SK-N-DZ (cell line): ENCODE results near the gene TMCC1.
"Not testable (repeated sequence)": the region's sequence is repeated elsewhere in the genome, so short reads cannot be mapped to it uniquely, and the experiment has no call there.

Experiments
- DNase-seq: peaks from one replicate; pipeline ENCODE4 v3.0.0-alpha.2; 2015; ENCODE audit warnings: low spot score

Gene TMCC1

DNA sequence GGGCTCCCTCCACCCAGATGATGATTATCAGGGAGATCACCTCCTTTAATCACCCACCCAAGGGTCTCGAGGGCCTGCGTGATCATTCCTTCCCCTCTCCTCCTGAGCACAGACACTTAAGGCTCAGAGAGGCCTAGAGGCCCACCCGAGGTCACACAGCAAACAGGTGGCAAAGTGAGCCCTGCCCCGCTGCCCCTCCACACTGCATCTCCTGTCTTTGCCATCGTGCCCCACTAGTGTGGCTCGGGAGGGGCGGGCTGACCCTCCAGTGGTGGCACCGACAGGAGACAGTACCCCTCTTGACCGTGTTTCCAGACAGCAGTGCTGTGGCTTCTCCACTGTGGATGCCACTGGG, 282.1 kb downstream of the TMCC1 start:
- no peak for DNase-seq

DNA sequence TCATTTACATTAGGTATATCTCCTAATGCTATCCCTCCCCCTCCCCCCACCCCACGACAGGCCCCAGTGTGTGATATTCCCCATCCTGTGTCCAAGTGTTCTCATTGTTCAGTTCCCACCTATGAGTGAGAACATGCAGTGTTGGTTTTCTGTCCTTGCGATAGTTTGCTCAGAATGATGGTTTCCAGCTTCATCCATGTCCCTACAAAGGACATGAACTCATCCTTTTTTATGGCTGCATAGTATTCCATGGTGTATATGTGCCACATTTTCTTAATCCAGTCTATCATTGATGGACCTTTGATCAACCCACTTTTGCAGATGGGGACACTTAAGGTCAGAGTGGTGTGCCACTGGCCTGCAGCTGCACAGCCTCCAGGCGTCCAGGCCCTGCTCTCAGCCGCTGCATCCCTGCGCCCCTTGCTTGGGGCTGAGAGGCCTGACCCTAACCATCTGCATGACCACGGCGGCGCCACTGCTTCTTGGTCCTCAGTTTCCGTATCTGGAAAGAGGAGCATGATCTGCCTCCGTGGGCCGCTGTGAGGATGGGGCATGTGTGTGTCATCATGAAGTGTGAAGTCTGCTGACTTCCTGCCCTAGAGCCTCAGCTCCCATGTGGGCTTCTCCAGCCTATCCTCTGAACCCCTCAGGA, 282.6 kb downstream of the TMCC1 start:
- DNase-seq, result not testable (repeated sequence)

DNA sequence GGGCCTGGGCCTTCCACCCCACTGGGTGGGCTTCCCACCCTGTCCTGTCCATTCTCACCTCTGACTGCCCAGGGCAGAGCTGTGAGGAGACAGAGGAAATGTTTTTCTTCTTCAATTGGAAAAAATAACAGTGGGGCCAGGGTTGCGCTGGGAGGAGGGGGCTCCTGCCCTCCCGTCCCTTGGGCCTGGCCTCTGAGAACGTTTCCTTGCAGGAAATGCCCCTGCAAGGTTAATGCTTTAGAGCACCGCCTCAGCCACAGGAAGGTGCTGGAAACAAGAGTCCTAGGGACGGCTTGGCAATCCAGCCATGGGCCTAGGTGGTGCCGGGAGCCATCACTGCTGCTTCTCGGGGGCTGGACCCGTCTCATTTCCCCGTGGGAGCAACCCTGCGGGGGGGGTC, 283.2 kb downstream of the TMCC1 start:
- no peak for DNase-seq

DNA sequence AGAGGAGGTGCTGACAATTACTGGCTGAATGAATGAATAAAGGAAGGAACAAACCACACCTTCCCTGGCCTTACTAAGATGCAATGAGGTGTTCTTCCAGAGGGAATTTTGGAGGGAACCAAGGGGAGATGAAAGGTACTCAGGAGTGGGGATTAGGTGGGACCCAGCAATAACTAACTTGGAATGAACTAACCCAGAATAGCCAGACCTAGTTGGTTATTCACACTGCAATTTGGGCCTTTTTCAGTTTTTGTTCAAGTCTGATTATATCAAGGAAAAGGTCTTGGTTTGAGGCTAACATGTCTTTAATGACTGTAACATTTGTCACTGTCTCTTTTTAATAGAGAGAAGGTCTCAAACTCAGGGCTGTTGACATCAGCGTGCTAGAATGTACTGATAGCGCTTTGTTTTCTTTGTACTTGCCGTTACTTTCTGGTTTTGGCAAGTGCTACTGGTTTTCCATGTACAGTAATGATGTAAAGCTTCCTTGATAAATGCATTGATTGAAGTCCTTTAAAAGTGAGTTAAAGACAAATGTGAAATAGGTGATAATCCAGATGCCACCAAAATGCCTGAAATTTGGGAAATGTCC, 283.8 kb downstream of the TMCC1 start:
- no peak for DNase-seq

DNA sequence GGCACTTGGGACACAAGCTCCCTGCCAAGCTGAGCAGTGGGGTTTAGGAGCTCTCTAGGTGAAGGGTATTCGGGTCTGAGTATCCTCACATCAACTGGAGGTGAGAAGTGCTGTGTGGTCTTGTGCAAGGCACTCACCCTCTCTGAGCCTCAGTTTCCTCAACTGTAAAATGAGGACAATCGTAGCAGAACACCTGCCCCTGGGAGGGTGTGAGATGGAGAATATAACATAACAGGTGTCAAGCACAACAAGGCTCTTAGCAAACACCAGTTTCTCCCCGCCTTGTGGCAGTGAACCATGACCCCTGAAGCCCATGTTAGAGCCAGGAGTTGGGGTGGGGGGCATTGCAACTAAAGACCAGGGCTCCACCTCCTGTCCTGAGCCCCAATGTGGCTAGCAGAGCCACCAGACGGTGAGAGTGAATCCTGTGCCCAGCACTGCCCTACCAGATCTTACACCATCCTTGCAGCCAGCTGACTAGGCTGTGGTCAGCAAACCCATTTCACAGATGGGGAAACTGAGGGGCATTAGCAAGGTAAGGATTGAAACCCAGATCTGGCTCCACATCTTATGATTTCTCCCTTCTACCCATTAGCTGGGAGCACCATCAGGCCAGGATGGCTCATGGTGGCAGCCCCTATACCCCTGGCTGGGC, 284.4 kb downstream of the TMCC1 start:
- no peak for DNase-seq

DNA sequence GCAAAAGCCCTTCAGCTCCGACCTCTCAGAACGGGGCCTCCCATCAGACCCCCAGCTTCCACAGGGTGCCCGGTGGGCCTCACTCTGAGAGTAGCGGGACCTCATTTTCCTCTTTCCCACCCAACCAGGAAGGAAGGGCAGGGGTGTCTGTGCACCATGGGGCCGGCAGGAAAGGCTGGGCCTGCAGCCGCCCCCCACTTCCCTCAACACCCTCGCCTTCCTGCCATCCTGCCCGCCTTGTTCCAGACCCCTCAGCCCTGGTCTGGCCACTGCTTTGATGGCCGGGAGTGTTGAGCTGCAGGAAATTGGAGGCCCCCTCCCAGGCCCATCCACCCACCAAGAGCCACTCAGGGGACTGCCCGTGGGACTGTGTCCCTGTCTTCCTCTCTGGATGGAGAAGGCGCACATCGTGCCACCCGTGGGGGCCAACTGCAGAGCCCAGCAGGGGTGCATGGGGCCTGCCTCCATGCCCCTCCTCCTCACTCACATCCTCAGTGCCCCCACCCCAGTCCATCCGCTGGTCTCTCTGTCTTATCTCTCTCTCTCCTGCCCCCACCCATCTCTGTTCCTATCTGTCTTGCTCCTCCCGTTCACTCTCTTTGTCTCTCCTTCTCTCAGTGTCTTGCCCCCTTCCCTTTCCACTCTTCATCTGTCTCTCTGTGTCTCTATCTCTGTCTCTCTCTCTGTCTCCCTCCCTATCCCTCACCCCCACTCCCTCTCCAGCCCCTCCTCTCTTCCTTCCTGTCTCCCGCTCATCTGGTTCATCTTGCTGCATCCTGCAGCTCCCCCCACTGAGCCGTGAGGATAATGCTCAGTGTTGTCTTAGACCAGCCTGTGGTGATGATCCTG, 285.2 kb downstream of the TMCC1 start:
- DNase-seq, result peak; percentile 74

DNA sequence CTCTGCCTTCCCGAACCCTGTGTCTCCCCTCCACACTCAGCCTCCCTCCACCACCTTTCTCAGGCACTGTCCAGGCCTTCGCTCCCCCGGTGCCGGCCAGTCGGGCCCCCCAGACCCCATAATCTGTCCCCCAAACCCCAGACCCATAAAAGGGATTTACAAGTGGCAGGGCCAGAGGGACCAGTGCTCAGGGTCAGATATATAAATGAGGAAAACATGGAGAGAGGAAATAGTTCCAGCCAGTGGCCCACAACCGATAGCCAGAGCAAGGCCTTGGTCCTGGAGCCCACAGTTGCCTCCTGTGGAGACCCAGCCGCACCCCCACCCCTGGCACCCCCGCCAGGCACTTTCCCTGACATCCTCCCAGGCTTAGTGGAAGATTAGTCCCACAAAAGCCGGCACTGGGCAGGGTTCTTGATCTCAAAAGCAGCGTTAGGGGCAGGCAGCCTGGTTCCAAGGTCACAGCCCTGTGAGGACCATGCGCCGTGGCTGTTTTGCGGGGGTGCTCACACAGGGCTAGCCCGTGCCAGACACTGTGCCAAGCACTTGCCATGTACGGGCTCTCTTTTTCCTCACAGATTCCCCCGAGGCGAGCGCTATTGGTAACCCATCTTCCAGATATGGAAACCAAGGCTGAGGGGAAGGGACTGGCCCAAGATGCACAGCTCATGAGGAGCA, 286.0 kb downstream of the TMCC1 start:
- DNase-seq, result no peak

DNA sequence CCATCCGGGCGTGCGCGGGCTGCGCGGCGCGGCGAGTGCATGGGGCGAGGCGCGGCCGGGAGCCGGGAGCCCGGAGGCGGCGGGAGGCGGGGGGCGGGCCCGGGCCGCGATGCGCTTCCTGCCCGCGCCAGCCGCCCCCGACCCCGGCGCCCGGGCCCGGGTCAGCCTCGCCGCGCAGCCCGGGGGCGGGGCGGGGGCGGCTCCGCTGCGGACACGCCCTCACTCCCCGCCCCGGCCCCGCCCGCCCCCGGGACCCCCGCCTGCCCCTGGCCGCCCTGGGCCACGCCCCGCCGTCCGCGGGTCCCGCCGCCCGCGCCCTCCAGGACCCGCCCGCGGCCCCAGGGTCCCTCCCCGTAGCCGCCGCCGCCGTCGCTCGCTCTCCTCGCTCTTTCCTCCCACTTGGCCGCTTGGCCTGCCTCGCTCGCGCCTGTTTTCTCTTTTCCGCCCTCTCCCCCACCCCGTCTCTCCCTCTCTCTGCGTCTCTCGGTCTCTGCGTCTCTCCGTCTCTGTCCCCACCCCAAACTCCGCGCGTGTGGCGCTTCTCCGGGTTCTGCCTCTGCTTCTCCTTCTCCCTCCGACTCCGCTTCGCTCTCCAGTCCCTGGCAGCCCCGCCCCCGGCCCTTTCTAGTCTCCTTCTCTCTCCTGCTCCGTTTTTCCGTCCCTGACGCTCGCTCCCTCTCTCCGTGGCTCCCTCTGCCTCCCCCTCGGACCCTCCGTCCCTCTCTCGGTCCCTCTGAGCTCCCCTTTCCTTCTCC, 286.7 kb downstream of the TMCC1 start, which contains the start of gene PLXND1:
TSS of gene PLXND1 (minus strand) at position 41 of the 755 bp plus-strand sequence. CDS start at position 4, 37 bp downstream.
- peak; percentile 62 for DNase-seq

DNA sequence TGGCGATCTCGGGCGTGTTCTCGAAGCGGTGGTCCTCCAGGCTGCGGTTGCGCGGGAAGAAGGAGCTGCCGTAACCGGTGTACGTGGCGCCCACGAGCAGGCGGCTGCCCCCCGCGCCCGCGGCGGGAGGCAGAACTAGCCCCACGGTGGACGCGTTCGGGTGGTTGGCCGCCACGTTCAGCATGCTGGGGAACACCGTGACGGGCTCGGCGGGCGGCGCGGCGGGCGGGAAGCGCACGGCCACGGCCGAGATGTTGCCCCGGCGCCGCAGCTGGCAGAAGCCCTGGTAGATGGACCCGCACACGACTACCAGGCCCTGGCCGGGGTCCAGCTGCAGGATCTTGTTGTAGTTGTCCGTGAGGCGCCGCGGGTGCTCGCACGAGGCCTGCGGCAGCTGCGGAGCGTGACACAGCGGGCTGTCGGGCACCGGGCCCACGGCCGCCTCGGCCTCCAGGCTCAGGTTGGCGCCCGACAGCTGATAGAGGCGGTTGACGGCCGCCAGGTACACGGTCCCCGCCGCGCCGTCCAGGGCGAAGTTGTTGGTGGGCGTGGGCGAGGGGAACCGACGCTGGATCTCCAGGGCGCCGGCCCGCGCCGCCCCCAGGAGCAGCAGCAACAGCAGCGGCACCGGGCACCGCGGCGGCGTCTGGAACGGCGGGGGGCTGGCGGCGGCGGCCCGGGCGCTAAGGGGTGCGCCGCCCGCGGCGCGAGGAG, 287.4 kb downstream of the TMCC1 start:
- DNase-seq, result no peak

DNA sequence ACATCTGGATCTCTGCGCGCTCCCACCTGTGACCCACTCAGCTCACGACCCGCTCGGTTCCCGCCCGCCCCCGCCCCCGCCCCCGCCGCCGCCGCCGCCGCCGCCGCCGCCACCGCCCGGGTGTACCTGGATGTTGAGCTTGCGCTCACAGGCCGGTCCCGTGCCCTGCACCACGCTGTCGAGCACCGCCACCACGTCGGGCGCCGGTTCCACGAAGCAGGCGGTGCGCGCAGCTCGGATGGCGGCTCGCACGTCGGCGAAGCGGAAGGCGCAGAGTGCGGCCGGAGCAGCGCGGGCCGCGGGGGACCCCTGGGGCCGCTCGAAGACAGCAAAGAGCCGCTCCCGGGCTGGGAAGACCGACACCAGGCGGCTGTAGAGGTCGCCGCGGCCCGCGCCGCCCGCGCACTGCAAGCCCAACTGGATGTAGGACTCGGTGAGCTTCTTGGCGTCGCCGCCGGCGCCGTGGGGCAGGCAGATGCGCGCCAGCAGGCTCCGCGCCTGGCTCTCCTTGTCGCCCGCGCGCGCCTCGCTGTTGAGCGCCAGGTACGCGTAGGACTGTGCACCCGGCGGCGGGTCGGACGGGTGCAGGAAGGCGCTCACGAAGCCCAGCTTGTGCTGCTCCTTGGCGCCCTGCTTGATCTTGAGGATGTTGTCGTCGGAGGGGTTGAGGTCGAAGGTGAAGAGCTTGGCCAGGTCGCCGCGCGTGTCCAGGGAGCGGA, 288.1 kb downstream of the TMCC1 start:
- DNase-seq, result peak; percentile 62

DNA sequence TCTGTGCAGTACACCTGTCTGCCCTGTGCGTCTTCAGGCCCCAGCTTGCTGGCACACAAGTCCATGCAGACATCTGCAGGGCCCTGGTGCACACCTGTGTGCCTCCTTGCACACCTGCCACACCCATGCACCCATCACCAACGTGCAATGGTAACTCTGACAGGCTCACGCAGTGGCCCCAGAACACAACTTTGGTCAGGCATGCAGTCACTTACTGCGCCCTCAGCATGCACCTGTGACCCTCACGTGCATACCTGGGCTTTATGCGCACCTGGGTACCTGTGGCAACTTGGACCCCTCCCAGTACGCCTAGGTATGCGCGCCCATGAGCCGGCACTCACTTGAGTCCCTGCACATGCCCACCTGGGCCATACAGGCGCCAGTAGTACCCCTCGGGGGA, 288.7 kb downstream of the TMCC1 start:
- no peak for DNase-seq

DNA sequence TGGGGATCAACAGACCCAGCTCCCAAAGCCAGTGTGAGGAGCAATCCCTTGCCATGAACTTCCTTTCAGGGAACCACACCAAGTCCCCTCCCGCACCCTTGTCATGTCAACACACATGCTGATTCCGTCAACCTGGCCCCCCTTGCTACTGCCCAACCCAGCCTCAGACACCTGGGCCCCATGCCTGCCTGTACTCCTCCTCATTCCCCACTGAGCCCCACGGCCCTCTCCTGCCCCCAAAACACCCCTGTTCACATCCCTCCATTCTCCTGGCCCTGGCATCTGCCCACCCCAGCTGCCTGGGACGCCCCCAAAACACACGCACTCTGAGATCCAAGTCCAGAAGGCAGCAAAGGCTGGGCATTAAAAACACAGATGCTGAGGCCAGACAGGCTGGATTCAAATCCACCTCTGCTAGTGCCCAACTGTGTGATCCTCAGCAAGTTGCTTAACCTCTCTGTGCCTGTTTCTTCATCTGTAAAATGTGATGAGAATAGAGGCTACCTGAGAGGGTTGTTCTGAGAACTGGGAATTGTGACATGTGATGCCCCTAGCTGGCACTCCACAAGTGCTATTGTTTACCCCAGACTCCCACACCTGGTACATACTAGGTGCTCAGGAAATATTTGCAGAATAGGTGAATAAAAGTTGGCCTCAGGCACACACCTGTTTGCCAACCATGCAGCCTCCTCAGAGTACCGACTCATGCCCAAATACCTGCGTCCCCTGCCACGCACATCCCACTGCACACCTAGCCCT, 289.3 kb downstream of the TMCC1 start:
- DNase-seq, result no peak

DNA sequence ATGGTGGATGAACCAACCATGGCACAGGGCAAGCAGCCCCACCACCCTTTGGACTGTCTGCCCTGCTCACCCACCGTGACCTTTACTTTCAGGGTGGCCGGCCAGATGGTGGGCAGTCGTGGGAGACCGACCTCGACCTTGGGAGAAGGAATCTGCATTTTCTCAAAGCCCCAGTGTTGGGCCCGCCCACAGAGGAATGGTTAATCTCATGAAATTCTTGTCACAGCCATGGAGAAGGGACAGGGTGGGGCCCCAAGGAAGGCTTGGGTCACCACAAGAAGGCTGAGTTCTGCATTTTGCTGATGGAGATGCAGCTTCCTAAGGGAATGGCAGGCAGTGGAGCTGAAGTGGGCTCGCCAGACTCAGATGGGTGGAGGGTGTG, 290.0 kb downstream of the TMCC1 start:
- no peak for DNase-seq

DNA sequence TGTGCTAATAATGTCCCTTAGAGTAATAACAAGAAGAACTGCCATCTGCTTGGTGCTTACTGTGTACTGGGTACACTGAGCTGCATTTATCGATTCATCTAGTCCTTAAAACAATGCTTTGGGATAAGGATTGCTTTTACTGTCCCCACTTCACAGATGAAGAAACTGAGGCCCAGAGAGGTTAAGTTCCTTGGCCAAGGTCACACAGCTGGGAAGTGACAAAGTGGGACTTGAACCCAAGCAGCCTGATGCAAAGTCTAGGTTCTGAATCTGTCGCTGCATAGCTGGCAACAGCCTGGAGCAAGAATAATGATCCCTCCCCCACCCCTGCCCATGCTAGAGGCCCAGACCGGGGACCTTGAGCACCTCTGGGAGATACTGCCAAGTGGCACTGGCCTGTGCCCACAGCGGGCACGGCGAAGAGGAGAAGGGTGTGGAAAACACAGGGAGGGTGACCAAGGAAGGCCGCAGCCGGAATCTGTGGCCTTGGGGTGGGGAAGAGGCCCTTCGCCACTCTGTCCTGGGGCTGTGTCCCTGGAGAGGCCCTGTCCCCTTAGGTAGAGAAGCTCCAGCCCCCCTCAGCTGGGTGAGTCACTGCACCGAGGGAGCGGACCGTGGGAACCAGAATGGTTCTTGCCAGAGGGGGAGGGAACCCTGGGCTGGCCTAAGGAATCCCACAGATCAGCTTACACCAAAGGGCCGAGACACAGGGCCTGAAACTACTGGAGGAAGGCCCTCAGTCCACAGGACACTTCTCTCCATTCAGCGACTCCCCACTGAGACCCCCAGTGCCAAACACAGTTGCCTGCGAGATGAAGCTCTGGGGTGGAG, 290.6 kb downstream of the TMCC1 start:
- no peak for DNase-seq

DNA sequence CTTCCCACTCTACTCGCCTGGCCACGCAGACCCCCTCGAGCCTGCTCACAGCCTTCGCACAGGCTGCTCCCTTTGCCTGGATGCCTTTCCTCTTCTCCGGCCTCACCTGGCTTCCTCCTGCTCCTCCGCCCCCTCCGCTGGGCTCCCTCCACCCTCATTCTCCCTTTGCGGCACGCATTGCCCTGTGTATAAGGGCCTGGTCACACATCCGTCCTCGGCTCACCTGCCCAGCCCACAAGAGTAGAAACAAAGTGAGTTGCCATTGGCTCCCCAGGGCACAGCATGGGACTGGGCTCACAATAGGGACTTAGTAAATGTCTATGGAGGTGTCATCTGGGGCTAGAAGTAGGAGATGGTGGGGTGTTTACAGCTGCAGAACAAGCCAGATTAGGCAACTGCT, 291.2 kb downstream of the TMCC1 start:
- DNase-seq, result no peak

DNA sequence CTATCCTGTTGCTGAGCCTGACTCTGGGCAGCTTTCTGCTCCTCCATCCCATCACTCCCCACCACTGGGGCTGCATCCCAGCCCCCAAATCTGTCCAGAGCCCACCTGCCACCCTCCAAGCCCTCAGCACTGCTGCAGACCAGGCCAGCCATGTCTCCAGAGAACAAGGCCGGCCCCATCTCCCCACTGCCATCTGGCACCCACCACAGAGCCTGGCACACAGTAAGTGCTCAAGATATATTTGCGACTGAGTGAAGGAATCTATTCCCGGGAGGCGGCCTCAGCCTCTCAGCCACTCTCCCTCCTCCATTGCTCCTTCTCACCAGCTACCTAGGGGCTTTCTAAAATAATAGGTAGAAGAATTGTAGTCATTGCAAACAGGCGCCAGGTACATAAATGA, 291.8 kb downstream of the TMCC1 start:
- no peak for DNase-seq

DNA sequence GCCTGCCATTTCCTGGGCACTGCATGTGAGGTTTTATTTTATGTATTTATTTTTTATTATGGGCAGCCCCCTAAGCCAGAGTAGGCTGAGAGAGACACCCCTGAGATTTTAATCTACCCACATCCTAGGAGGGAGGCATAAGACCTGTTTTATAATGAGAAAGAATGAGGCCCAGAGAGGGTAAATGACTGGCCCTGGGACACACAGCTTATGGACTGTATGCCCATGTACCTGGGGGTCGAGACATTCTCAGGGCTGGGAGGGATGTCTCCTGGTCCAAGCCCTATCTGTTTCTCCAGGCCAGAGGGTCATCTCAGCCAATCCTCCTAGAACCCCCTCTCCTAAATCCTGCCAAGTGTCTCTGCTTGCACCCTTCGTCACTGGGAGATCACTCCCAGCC, 293.2 kb downstream of the TMCC1 start:
- no peak for DNase-seq

DNA sequence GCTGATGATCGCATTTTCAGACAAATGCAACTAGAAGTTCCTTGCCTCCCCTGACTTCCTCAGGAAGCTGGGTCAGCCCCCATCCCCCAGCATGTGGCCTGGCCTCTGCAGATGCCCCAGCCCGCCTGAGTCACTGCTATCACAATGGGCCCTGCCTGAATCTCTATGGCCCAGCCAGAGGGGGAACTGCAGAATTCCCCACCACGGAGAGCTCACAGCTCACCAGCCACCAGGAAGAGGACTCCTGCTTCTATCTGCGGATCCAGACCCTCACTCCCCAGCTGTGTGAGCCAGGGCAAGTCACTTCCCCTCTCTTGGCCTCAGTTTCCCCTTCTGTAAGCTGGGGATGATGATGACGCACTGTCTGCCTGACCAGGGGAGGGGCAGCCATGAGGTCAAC, 293.9 kb downstream of the TMCC1 start:
- DNase-seq, result no peak
